SK-N-SH (cell line): ENCODE measurements around the gene MED6. TPM values are rescaled to one million over a fixed set of nuclear protein-coding genes. Genes with fewer than 3 reads are reported as not detected.

Source experiments
- CTCF ChIA-PET: fragments of 300-600, 350-600 bp; formaldehyde crosslinking; extraction: SDS; loops from one replicate; lab custom pipeline; 2021; lab: Yijun Ruan, JAX
- POLR2A ChIA-PET: fragments of 350-600 bp; sonication (Branson Sonifier 250); formaldehyde crosslinking; extraction: SDS; loops from one replicate; lab custom pipeline; 2020; ENCODE audit warnings: antibody characterized with exemption, inconsistent platforms; lab: Yijun Ruan, JAX
- DNase-seq: peaks from one replicate; pipeline ENCODE4 v3.0.0; 2012
- H2AFZ ChIP-seq: fragments of 200-600 bp; sonication (generic); 2 replicates; pipeline ENCODE4 v1.8.1; 2016; ENCODE audit warnings: antibody characterized with exemption, mild to moderate bottlenecking, low read depth
- H3F3A ChIP-seq: fragments of 200-600 bp; sonication (generic); replicated peaks from 2 replicates; pipeline ENCODE3; 2016; ENCODE audit warnings: antibody characterized with exemption, mild to moderate bottlenecking; ENCODE audit not compliant: insufficient read depth
- H3K27ac ChIP-seq, 2 experiments: fragments of 200-500 bp in 1 of 2; fragments of 200-600 bp in 1 of 2; sonication (Bioruptor generic) in 1 of 2; sonication (generic), shearing (Covaris generic) in 1 of 2; 2 replicates each; pipeline versions ENCODE4 v1.5.1 to v1.6.1; 2014 to 2016; ENCODE audit warnings: low read depth in 2 of 2, inconsistent platforms in 1 of 2, low read length in 1 of 2, mild to moderate bottlenecking in 1 of 2, mixed read lengths in 1 of 2
- H3K27me3 ChIP-seq: fragments of 200-600 bp; sonication (generic), shearing (Covaris generic); 2 replicates; pipeline ENCODE4 v1.6.1; 2016; ENCODE audit warnings: mixed run types; ENCODE audit not compliant: insufficient read depth
- H3K36me3 ChIP-seq, 2 experiments: fragments of 200-500 bp in 1 of 2; fragments of 200-600 bp in 1 of 2; sonication (Bioruptor generic) in 1 of 2; sonication (generic) in 1 of 2; replicated peaks in 1 of 2; 2 replicates each; pipeline versions ENCODE3 to v1.5.1; 2014 to 2016; ENCODE audit warnings: low read length in 1 of 2, mild to moderate bottlenecking in 1 of 2; ENCODE audit not compliant: insufficient read depth in 2 of 2, control insufficient read depth in 1 of 2
- H3K4me1 ChIP-seq, 2 experiments: fragments of 200-500 bp in 1 of 2; fragments of 200-600 bp in 1 of 2; sonication (Bioruptor generic) in 1 of 2; sonication (generic), shearing (Covaris generic) in 1 of 2; 2 replicates each; pipeline versions ENCODE4 v1.5.1 to v1.6.1; 2014 to 2016; ENCODE audit warnings: low read depth in 1 of 2, low read length in 1 of 2, mixed run types in 1 of 2; ENCODE audit not compliant: insufficient read depth in 2 of 2, control insufficient read depth in 1 of 2
- H3K4me2 ChIP-seq: fragments of 200-600 bp; sonication (generic), shearing (Covaris generic); 2 replicates; pipeline ENCODE4 v1.6.1; 2017; ENCODE audit warnings: mixed run types
- H3K4me3 ChIP-seq, 2 experiments: fragments of 200-500 bp in 1 of 2; fragments of 200-600 bp in 1 of 2; sonication (Bioruptor generic) in 1 of 2; sonication (generic), shearing (Covaris generic) in 1 of 2; 2 replicates each; pipeline versions ENCODE4 v1.5.1 to v1.8.1; 2014 to 2016; ENCODE audit warnings: low read depth in 2 of 2, inconsistent platforms in 1 of 2, low read length in 1 of 2, mild to moderate bottlenecking in 1 of 2, mixed read lengths in 1 of 2, moderate library complexity in 1 of 2
- H3K79me2 ChIP-seq: fragments of 200-600 bp; sonication (generic); 2 replicates; pipeline ENCODE4 v1.8.1; 2017; ENCODE audit warnings: mild to moderate bottlenecking; ENCODE audit not compliant: insufficient read depth
- H3K9ac ChIP-seq: fragments of 200-600 bp; sonication (generic); 2 replicates; pipeline ENCODE4 v1.6.1; 2017; ENCODE audit warnings: mixed run types
- H3K9me2 ChIP-seq: fragments of 200-600 bp; sonication (generic); 2 replicates; pipeline ENCODE4 v1.6.1; 2017; ENCODE audit warnings: mixed run types
- H3K9me3 ChIP-seq: fragments of 200-600 bp; sonication (generic); 2 replicates; pipeline ENCODE4 v1.6.1; 2017; ENCODE audit warnings: mixed run types, mild to moderate bottlenecking, moderate library complexity
- H4K20me1 ChIP-seq: fragments of 200-600 bp; sonication (generic); 2 replicates; pipeline ENCODE4 v1.6.1; 2017; ENCODE audit warnings: mild to moderate bottlenecking, mixed run types; ENCODE audit not compliant: insufficient read depth
- CHD2 ChIP-seq: fragments of 150-350 bp; IDR thresholded peaks from 2 replicates; pipeline ENCODE4 v1.6.1; 2018; ENCODE audit warnings: low read length; ENCODE audit not compliant: partially characterized antibody
- ELF1 ChIP-seq: IDR thresholded peaks from 2 replicates; pipeline ENCODE4 v1.4.0; 2012
- EP300 ChIP-seq, 2 experiments: IDR thresholded peaks; 2 replicates each; pipeline versions ENCODE4 v1.4.0 to v1.6.1; 2012; ENCODE audit warnings: borderline replicate concordance in 1 of 2, low read depth in 1 of 2, low read length in 1 of 2
- FOSL2 ChIP-seq: IDR thresholded peaks from 2 replicates; pipeline ENCODE4 v1.4.0; 2012; ENCODE audit warnings: low read depth, mild to moderate bottlenecking, moderate library complexity, borderline replicate concordance
- JUND ChIP-seq: IDR thresholded peaks from 2 replicates; pipeline ENCODE4 v1.4.0; 2012
- MXI1 ChIP-seq: IDR thresholded peaks from 2 replicates; pipeline ENCODE4 v1.6.1; 2012; ENCODE audit warnings: mild to moderate bottlenecking, low read depth, low read length, improper control_type of control experiment
- POLR2AphosphoS5 ChIP-seq: IDR thresholded peaks from 2 replicates; pipeline ENCODE4 v1.6.1; 2012; ENCODE audit warnings: low read depth, low read length
- RAD21 ChIP-seq: IDR thresholded peaks from 2 replicates; pipeline ENCODE4 v1.6.1; 2012; ENCODE audit warnings: mild to moderate bottlenecking, low read length
- SIN3A ChIP-seq: IDR thresholded peaks from 2 replicates; pipeline ENCODE4 v1.6.1; 2012; ENCODE audit warnings: low read depth, mild to moderate bottlenecking, low read length, moderate library complexity, borderline replicate concordance
- TAF1 ChIP-seq: IDR thresholded peaks from 2 replicates; pipeline ENCODE4 v1.6.1; 2012; ENCODE audit warnings: low read depth, mild to moderate bottlenecking, low read length, moderate library complexity, borderline replicate concordance
- WGBS: methylation state at CpG from one replicate; pipeline ENCODE4 v1.1.6; 2017; ENCODE audit warnings: low lambda C conversion rate; 5-methylcytosine and 5-hydroxymethylcytosine counted together
- polyA plus RNA-seq, 3 experiments: library from polyadenylated mRNA; depleted of rRNA; stranded (reverse); fragments of >200 nt; gene quantifications; 2 replicates each; pipeline ENCODE4 v1.2.3, GENCODE V29; 2012
- TF ChIP-seq, protein P1 (sequence below): IDR thresholded peaks from 2 replicates; pipeline ENCODE4 v1.4.0; 2012; ENCODE audit warnings: low read depth, borderline replicate concordance
- TF ChIP-seq, protein P2 (sequence below): fragments of 200-600 bp; sonication (generic); IDR thresholded peaks from 2 replicates; pipeline ENCODE4 v1.6.1; 2017; ENCODE audit warnings: antibody characterized with exemption, mild to moderate bottlenecking, moderate library complexity
- TF ChIP-seq, protein P3 (sequence below): fragments of 150-350 bp; IDR thresholded peaks from 2 replicates; pipeline ENCODE4 v1.6.1; 2016; ENCODE audit warnings: mild to moderate bottlenecking, low read depth, low read length

MED6 gene
- polyA plus RNA-seq, 1 of the 3 experiments (the other 2 are of a cell fraction), result 24.2 TPM

DNA sequence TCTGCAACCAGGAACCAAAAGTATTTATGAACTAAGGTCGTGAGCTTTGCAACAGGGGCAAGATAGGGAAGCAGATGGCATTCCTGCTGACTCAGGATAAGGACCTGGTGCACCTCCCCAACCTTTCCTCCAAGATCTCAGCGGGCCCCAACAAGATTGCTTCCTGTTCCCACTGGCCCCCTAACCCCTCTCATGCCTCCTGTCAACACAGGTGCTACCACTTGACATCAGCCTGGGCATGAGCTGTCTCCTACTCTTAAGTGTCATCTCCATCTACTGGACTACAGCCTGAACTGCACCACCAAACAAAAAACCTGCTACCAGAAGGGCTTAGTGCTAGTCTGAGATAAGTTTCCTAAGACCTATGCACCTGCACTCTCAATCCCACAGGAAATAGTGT lies 32.7 kb downstream of the MED6 start:
- H3K27ac ChIP-seq, result no peak overlapping the region
- peaks cover 35 to 42% of the 10 kb centered on the region in 2 experiments for H3K36me3 ChIP-seq
- H3K9ac ChIP-seq, result no peak overlapping the region
- peaks cover 6% of the 10 kb centered on the region; the same call in 1 of the 2 replicates for H3K9me3 ChIP-seq
- H4K20me1 ChIP-seq, result no peaks in the 10 kb centered on the region
- H2AFZ ChIP-seq, result no peak overlapping the region
- no peak overlapping the region; a peak in 1 of 4 replicates for H3K4me3 ChIP-seq
- peak; percentile 17 for DNase-seq
- H3K4me1 ChIP-seq, result no peaks in the 10 kb centered on the region
- 75% methylated on average over 2 of the region's 2 CpGs for WGBS
- CTCF ChIA-PET, result interaction anchor here (1.0 to 1.4 kb wide), 2 partner anchors 14 to 167 kb away, joined by 3 read pairs; no protein-coding TSS in a partner anchor
- no peak for TF ChIP-seq FOSL2
- no peak for TF ChIP-seq CHD2
- TF ChIP-seq RAD21, result peak; percentile 53
- TF ChIP-seq, protein P1, sequence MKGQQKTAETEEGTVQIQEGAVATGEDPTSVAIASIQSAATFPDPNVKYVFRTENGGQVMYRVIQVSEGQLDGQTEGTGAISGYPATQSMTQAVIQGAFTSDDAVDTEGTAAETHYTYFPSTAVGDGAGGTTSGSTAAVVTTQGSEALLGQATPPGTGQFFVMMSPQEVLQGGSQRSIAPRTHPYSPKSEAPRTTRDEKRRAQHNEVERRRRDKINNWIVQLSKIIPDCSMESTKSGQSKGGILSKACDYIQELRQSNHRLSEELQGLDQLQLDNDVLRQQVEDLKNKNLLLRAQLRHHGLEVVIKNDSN, result no peak
- TF ChIP-seq, protein P2, sequence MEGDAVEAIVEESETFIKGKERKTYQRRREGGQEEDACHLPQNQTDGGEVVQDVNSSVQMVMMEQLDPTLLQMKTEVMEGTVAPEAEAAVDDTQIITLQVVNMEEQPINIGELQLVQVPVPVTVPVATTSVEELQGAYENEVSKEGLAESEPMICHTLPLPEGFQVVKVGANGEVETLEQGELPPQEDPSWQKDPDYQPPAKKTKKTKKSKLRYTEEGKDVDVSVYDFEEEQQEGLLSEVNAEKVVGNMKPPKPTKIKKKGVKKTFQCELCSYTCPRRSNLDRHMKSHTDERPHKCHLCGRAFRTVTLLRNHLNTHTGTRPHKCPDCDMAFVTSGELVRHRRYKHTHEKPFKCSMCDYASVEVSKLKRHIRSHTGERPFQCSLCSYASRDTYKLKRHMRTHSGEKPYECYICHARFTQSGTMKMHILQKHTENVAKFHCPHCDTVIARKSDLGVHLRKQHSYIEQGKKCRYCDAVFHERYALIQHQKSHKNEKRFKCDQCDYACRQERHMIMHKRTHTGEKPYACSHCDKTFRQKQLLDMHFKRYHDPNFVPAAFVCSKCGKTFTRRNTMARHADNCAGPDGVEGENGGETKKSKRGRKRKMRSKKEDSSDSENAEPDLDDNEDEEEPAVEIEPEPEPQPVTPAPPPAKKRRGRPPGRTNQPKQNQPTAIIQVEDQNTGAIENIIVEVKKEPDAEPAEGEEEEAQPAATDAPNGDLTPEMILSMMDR, result peak; percentile 52
- TF ChIP-seq ELF1, result no peak
- POLR2A ChIA-PET, result no interaction called here
- H3F3A ChIP-seq, result peaks cover 6% of the 10 kb centered on the region
- no peaks in the 10 kb centered on the region for H3K9me2 ChIP-seq
- no peak overlapping the region for H3K4me2 ChIP-seq
- peaks cover 5% of the 10 kb centered on the region for H3K79me2 ChIP-seq
- H3K27me3 ChIP-seq, result no peaks in the 10 kb centered on the region

DNA sequence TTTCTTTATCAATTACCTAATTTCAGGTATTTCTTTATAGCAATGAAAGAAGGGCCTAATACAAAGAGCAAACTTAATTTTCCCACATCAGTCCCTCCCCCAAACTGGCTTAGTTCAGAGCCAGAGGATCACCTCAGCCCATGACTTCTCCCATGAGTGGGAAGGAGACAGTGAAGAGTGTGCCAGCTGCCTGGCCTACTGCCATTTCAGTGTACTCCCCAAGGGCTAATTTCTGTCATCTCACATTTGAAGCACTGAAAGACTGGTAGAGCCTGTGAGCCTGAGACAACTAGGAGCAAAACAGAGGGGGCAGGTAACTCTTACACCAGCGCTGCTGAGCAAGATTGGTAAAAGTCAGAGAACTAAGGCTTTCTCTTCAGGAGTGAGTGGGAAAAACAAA lies 36.6 kb downstream of the MED6 start:
- POLR2A ChIA-PET, result no interaction called here
- Histone ChIP-seq H3K9me3 (peaks cover 6% of the 10 kb centered on the region; the same call in 1 of the 2 replicates), H4K20me1 (no peaks in the 10 kb centered on the region), H2AFZ (no peak overlapping the region), H3K9ac (no peak overlapping the region), H3K4me3 (no peak overlapping the region), H3K4me1 (no peaks in the 10 kb centered on the region), H3F3A (peaks cover 6% of the 10 kb centered on the region), H3K36me3 (peaks cover 37 to 47% of the 10 kb centered on the region in 2 experiments), H3K27ac (no peak overlapping the region), H3K4me2 (no peak overlapping the region), H3K79me2 (peaks cover 5% of the 10 kb centered on the region; the same call in 1 of the 2 replicates), H3K9me2 (no peaks in the 10 kb centered on the region), H3K27me3 (no peaks in the 10 kb centered on the region)
- no peak for DNase-seq
- 100% methylated on average over 1 of the region's 1 CpG for WGBS
- TF ChIP-seq JUND (no peak), MXI1 (no peak), TAF1 (no peak), POLR2AphosphoS5 (no peak), EP300 (IDR thresholded peaks at IDR 0.05; ENCODE audit: borderline replicate concordance in 1 of 2, low read depth in 1 of 2, low read length in 1 of 2) (no peak), SIN3A (no peak)
- TF ChIP-seq, protein P3, sequence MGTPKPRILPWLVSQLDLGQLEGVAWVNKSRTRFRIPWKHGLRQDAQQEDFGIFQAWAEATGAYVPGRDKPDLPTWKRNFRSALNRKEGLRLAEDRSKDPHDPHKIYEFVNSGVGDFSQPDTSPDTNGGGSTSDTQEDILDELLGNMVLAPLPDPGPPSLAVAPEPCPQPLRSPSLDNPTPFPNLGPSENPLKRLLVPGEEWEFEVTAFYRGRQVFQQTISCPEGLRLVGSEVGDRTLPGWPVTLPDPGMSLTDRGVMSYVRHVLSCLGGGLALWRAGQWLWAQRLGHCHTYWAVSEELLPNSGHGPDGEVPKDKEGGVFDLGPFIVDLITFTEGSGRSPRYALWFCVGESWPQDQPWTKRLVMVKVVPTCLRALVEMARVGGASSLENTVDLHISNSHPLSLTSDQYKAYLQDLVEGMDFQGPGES, result no peak
- CTCF ChIA-PET, result interaction anchor here (1.1 kb wide), 1 partner anchor 42 kb away, joined by 3 read pairs; no protein-coding TSS in a partner anchor
